SK-N-SH (cell line): Measurements from ENCODE around the gene NDST4. TPM values are rescaled to one million over a fixed set of nuclear protein-coding genes. Genes with fewer than 3 reads are reported as not detected.

Experiments
- CTCF ChIA-PET: fragments of 300-600, 350-600 bp; formaldehyde crosslinking; extraction: SDS; loops from one replicate; lab custom pipeline; 2021; lab: Yijun Ruan, JAX
- POLR2A ChIA-PET: fragments of 350-600 bp; sonication (Branson Sonifier 250); formaldehyde crosslinking; extraction: SDS; loops from one replicate; lab custom pipeline; 2020; ENCODE audit warnings: antibody characterized with exemption, inconsistent platforms; lab: Yijun Ruan, JAX
- DNase-seq: peaks from one replicate; pipeline ENCODE4 v3.0.0; 2012
- H2AFZ ChIP-seq: fragments of 200-600 bp; sonication (generic); 2 replicates; pipeline ENCODE4 v1.8.1; 2016; ENCODE audit warnings: antibody characterized with exemption, mild to moderate bottlenecking, low read depth
- H3F3A ChIP-seq: fragments of 200-600 bp; sonication (generic); replicated peaks from 2 replicates; pipeline ENCODE3; 2016; ENCODE audit warnings: antibody characterized with exemption, mild to moderate bottlenecking; ENCODE audit not compliant: insufficient read depth
- H3K27ac ChIP-seq, 2 experiments: fragments of 200-500 bp in 1 of 2; fragments of 200-600 bp in 1 of 2; sonication (Bioruptor generic) in 1 of 2; sonication (generic), shearing (Covaris generic) in 1 of 2; 2 replicates each; pipeline versions ENCODE4 v1.5.1 to v1.6.1; 2014 to 2016; ENCODE audit warnings: low read depth in 2 of 2, inconsistent platforms in 1 of 2, low read length in 1 of 2, mild to moderate bottlenecking in 1 of 2, mixed read lengths in 1 of 2
- H3K27me3 ChIP-seq: fragments of 200-600 bp; sonication (generic), shearing (Covaris generic); 2 replicates; pipeline ENCODE4 v1.6.1; 2016; ENCODE audit warnings: mixed run types; ENCODE audit not compliant: insufficient read depth
- H3K36me3 ChIP-seq, 2 experiments: fragments of 200-500 bp in 1 of 2; fragments of 200-600 bp in 1 of 2; sonication (Bioruptor generic) in 1 of 2; sonication (generic) in 1 of 2; replicated peaks in 1 of 2; 2 replicates each; pipeline versions ENCODE3 to v1.5.1; 2014 to 2016; ENCODE audit warnings: low read length in 1 of 2, mild to moderate bottlenecking in 1 of 2; ENCODE audit not compliant: insufficient read depth in 2 of 2, control insufficient read depth in 1 of 2
- H3K4me1 ChIP-seq, 2 experiments: fragments of 200-500 bp in 1 of 2; fragments of 200-600 bp in 1 of 2; sonication (Bioruptor generic) in 1 of 2; sonication (generic), shearing (Covaris generic) in 1 of 2; 2 replicates each; pipeline versions ENCODE4 v1.5.1 to v1.6.1; 2014 to 2016; ENCODE audit warnings: low read depth in 1 of 2, low read length in 1 of 2, mixed run types in 1 of 2; ENCODE audit not compliant: insufficient read depth in 2 of 2, control insufficient read depth in 1 of 2
- H3K4me2 ChIP-seq: fragments of 200-600 bp; sonication (generic), shearing (Covaris generic); 2 replicates; pipeline ENCODE4 v1.6.1; 2017; ENCODE audit warnings: mixed run types
- H3K4me3 ChIP-seq, 2 experiments: fragments of 200-500 bp in 1 of 2; fragments of 200-600 bp in 1 of 2; sonication (Bioruptor generic) in 1 of 2; sonication (generic), shearing (Covaris generic) in 1 of 2; 2 replicates each; pipeline versions ENCODE4 v1.5.1 to v1.8.1; 2014 to 2016; ENCODE audit warnings: low read depth in 2 of 2, inconsistent platforms in 1 of 2, low read length in 1 of 2, mild to moderate bottlenecking in 1 of 2, mixed read lengths in 1 of 2, moderate library complexity in 1 of 2
- H3K79me2 ChIP-seq: fragments of 200-600 bp; sonication (generic); 2 replicates; pipeline ENCODE4 v1.8.1; 2017; ENCODE audit warnings: mild to moderate bottlenecking; ENCODE audit not compliant: insufficient read depth
- H3K9ac ChIP-seq: fragments of 200-600 bp; sonication (generic); 2 replicates; pipeline ENCODE4 v1.6.1; 2017; ENCODE audit warnings: mixed run types
- H3K9me2 ChIP-seq: fragments of 200-600 bp; sonication (generic); 2 replicates; pipeline ENCODE4 v1.6.1; 2017; ENCODE audit warnings: mixed run types
- H3K9me3 ChIP-seq: fragments of 200-600 bp; sonication (generic); 2 replicates; pipeline ENCODE4 v1.6.1; 2017; ENCODE audit warnings: mixed run types, mild to moderate bottlenecking, moderate library complexity
- H4K20me1 ChIP-seq: fragments of 200-600 bp; sonication (generic); 2 replicates; pipeline ENCODE4 v1.6.1; 2017; ENCODE audit warnings: mild to moderate bottlenecking, mixed run types; ENCODE audit not compliant: insufficient read depth
- CHD2 ChIP-seq: fragments of 150-350 bp; IDR thresholded peaks from 2 replicates; pipeline ENCODE4 v1.6.1; 2018; ENCODE audit warnings: low read length; ENCODE audit not compliant: partially characterized antibody
- CTCF ChIP-seq: fragments of 200-600 bp; sonication (generic); IDR thresholded peaks from 2 replicates; pipeline ENCODE4 v1.6.1; 2017; ENCODE audit warnings: antibody characterized with exemption, mild to moderate bottlenecking, moderate library complexity
- ELF1 ChIP-seq: IDR thresholded peaks from 2 replicates; pipeline ENCODE4 v1.4.0; 2012
- EZH2phosphoT487 ChIP-seq: fragments of 200-600 bp; sonication (generic); IDR thresholded peaks from 2 replicates; pipeline ENCODE4 v1.6.1; 2017; ENCODE audit warnings: low read depth, mixed run types, mild to moderate bottlenecking, antibody characterized with exemption, moderate library complexity, borderline replicate concordance
- FOXJ3 ChIP-seq: sonication (generic); formaldehyde crosslinking; IDR thresholded peaks from 2 replicates; pipeline ENCODE4 v1.5.1; 2020; ENCODE audit warnings: mild to moderate bottlenecking, missing genetic modification reagents
- FOXM1 ChIP-seq: IDR thresholded peaks from 2 replicates; pipeline ENCODE4 v1.4.0; 2012; ENCODE audit warnings: low read depth, mild to moderate bottlenecking
- GATA2 ChIP-seq: sonication (generic); formaldehyde crosslinking; IDR thresholded peaks from 2 replicates; pipeline ENCODE4 v1.5.0; 2020; ENCODE audit warnings: mild to moderate bottlenecking, missing genetic modification reagents
- MAX ChIP-seq: IDR thresholded peaks from 2 replicates; pipeline ENCODE4 v1.4.0; 2012; ENCODE audit warnings: low read depth
- NFIC ChIP-seq: IDR thresholded peaks from 2 replicates; pipeline ENCODE4 v1.4.0; 2012; ENCODE audit warnings: borderline replicate concordance
- NRF1 ChIP-seq: IDR thresholded peaks from 2 replicates; pipeline ENCODE4 v1.6.1; 2012; ENCODE audit warnings: low read depth, mild to moderate bottlenecking, low read length
- PBX3 ChIP-seq: IDR thresholded peaks from 2 replicates; pipeline ENCODE4; 2012
- POLR2AphosphoS5 ChIP-seq: IDR thresholded peaks from 2 replicates; pipeline ENCODE4 v1.6.1; 2012; ENCODE audit warnings: low read depth, low read length
- RAD21 ChIP-seq: IDR thresholded peaks from 2 replicates; pipeline ENCODE4 v1.6.1; 2012; ENCODE audit warnings: mild to moderate bottlenecking, low read length
- RCOR1 ChIP-seq: fragments of 150-350 bp; IDR thresholded peaks from 2 replicates; pipeline ENCODE4 v1.6.1; 2017; ENCODE audit warnings: antibody characterized with exemption, low read length
- RFX5 ChIP-seq: IDR thresholded peaks from 2 replicates; pipeline ENCODE4 v1.6.1; 2012; ENCODE audit warnings: mild to moderate bottlenecking, improper control_type of control experiment, low read length
- RXRA ChIP-seq: IDR thresholded peaks from 2 replicates; pipeline ENCODE4 v1.4.0; 2012; ENCODE audit warnings: low read depth, mild to moderate bottlenecking, borderline replicate concordance
- SIN3A ChIP-seq: IDR thresholded peaks from 2 replicates; pipeline ENCODE4 v1.6.1; 2012; ENCODE audit warnings: low read depth, mild to moderate bottlenecking, low read length, moderate library complexity, borderline replicate concordance
- TAF1 ChIP-seq: IDR thresholded peaks from 2 replicates; pipeline ENCODE4 v1.6.1; 2012; ENCODE audit warnings: low read depth, mild to moderate bottlenecking, low read length, moderate library complexity, borderline replicate concordance
- YY1 ChIP-seq: IDR thresholded peaks from 2 replicates; pipeline ENCODE4 v1.4.0; 2012; ENCODE audit warnings: low read depth, mild to moderate bottlenecking
- WGBS: methylation state at CpG from one replicate; pipeline ENCODE4 v1.1.6; 2017; ENCODE audit warnings: low lambda C conversion rate; 5-methylcytosine and 5-hydroxymethylcytosine counted together
- polyA plus RNA-seq, 3 experiments: library from polyadenylated mRNA; depleted of rRNA; stranded (reverse); fragments of >200 nt; gene quantifications; 2 replicates each; pipeline ENCODE4 v1.2.3, GENCODE V29; 2012
- TF ChIP-seq, protein P1 (sequence below): IDR thresholded peaks from 2 replicates; pipeline ENCODE4 v1.4.0; 2012; ENCODE audit warnings: low read depth, borderline replicate concordance
- TF ChIP-seq, protein P2 (sequence below): fragments of 150-350 bp; IDR thresholded peaks from 2 replicates; pipeline ENCODE4 v1.6.1; 2017; ENCODE audit warnings: antibody characterized with exemption, low read length, low read depth, borderline replicate concordance
- TF ChIP-seq, protein P3 (sequence below): IDR thresholded peaks from 2 replicates; pipeline ENCODE4 v1.6.1; 2012; ENCODE audit warnings: mild to moderate bottlenecking, low read depth, low read length, moderate library complexity

The NDST4 gene
- polyA plus RNA-seq, 1 of the 3 experiments (the other 2 are of a cell fraction) = not detected

- no peaks in the 10 kb centered on the region for H3F3A ChIP-seq
- no peak overlapping the region for H3K9ac ChIP-seq
- no peak overlapping the region for H3K27ac ChIP-seq
- no peaks in the 10 kb centered on the region for H3K9me3 ChIP-seq
- no peak for DNase-seq
- H3K4me2 ChIP-seq = no peak overlapping the region
- POLR2A ChIA-PET = no interaction called here
- H3K79me2 ChIP-seq = no peaks in the 10 kb centered on the region
- no peak overlapping the region for H2AFZ ChIP-seq
- H3K4me1 ChIP-seq = no peaks in the 10 kb centered on the region
- CTCF ChIA-PET = no interaction called here
- no peaks in the 10 kb centered on the region for H3K27me3 ChIP-seq
- no peak for TF ChIP-seq RXRA
- no peak for TF ChIP-seq CTCF
- no peak for TF ChIP-seq RCOR1
- no peak for TF ChIP-seq RAD21
- no peak for TF ChIP-seq FOXM1
- no peak for TF ChIP-seq SIN3A
- TF ChIP-seq MAX = no peak
- TF ChIP-seq ELF1 = no peak
- TF ChIP-seq RFX5 = no peak
- TF ChIP-seq NFIC = no peak
- TF ChIP-seq, protein P1, sequence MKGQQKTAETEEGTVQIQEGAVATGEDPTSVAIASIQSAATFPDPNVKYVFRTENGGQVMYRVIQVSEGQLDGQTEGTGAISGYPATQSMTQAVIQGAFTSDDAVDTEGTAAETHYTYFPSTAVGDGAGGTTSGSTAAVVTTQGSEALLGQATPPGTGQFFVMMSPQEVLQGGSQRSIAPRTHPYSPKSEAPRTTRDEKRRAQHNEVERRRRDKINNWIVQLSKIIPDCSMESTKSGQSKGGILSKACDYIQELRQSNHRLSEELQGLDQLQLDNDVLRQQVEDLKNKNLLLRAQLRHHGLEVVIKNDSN = no peak
- no peak for TF ChIP-seq TAF1
- TF ChIP-seq YY1 = no peak
- TF ChIP-seq GATA2 (CRISPR knock-in tag) = no peak
- TF ChIP-seq PBX3 = no peak
- TF ChIP-seq FOXJ3 = no peak
- TF ChIP-seq, all 33 proteins: peak for 0
- H3K36me3 ChIP-seq = no peaks in the 10 kb centered on the region
- no peaks in the 10 kb centered on the region for H3K9me2 ChIP-seq
- no peak overlapping the region for H3K4me3 ChIP-seq
- H4K20me1 ChIP-seq = no peaks in the 10 kb centered on the region
These were observed 149.4 kb downstream of the NDST4 start for GRCh38 chr4:114964026-114964425.

DNA sequence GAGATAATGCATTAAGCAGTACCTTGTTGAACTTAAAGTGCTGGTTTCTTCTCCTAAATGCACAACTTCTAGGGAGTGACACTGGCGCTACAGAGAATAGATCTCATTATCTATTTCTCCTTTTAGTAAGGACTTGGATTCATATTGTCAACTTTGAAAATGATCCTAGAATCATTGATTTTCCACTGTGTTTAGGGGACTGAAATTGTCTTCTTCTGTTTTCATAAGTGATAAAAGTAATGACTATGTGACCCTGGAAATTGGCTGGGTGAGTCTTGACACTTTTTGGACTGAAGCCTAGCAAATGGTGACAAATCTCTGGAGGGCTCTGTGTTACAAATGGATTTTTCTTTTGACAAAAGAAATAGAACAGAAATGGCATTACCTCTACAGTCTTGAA, 167.8 kb downstream of the NDST4 start:
- ChIA-PET POLR2A (no interaction called here), CTCF (no interaction called here)
- no peaks in the 10 kb centered on the region for H3K9me2 ChIP-seq
- no peak overlapping the region for H2AFZ ChIP-seq
- H3K36me3 ChIP-seq = no peaks in the 10 kb centered on the region
- H3K27me3 ChIP-seq = no peaks in the 10 kb centered on the region
- no peaks in the 10 kb centered on the region for H3K4me1 ChIP-seq
- no peak overlapping the region for H3K27ac ChIP-seq
- no peak for DNase-seq
- no peak overlapping the region for H3K4me2 ChIP-seq
- no peaks in the 10 kb centered on the region for H3K9me3 ChIP-seq
- 32% methylated on average over 1 of the region's 1 CpG for WGBS
- H3K79me2 ChIP-seq = no peaks in the 10 kb centered on the region
- H4K20me1 ChIP-seq = no peaks in the 10 kb centered on the region
- H3F3A ChIP-seq = no peaks in the 10 kb centered on the region
- H3K9ac ChIP-seq = no peak overlapping the region
- H3K4me3 ChIP-seq = no peak overlapping the region
- TF ChIP-seq NRF1 (no peak), RAD21 (no peak), CHD2 (no peak), TAF1 (no peak), RCOR1 (no peak), EZH2phosphoT487 (no peak), SIN3A (no peak), POLR2AphosphoS5 (no peak)
- TF ChIP-seq, protein P2, sequence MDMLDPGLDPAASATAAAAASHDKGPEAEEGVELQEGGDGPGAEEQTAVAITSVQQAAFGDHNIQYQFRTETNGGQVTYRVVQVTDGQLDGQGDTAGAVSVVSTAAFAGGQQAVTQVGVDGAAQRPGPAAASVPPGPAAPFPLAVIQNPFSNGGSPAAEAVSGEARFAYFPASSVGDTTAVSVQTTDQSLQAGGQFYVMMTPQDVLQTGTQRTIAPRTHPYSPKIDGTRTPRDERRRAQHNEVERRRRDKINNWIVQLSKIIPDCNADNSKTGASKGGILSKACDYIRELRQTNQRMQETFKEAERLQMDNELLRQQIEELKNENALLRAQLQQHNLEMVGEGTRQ = no peak
- TF ChIP-seq, protein P3, sequence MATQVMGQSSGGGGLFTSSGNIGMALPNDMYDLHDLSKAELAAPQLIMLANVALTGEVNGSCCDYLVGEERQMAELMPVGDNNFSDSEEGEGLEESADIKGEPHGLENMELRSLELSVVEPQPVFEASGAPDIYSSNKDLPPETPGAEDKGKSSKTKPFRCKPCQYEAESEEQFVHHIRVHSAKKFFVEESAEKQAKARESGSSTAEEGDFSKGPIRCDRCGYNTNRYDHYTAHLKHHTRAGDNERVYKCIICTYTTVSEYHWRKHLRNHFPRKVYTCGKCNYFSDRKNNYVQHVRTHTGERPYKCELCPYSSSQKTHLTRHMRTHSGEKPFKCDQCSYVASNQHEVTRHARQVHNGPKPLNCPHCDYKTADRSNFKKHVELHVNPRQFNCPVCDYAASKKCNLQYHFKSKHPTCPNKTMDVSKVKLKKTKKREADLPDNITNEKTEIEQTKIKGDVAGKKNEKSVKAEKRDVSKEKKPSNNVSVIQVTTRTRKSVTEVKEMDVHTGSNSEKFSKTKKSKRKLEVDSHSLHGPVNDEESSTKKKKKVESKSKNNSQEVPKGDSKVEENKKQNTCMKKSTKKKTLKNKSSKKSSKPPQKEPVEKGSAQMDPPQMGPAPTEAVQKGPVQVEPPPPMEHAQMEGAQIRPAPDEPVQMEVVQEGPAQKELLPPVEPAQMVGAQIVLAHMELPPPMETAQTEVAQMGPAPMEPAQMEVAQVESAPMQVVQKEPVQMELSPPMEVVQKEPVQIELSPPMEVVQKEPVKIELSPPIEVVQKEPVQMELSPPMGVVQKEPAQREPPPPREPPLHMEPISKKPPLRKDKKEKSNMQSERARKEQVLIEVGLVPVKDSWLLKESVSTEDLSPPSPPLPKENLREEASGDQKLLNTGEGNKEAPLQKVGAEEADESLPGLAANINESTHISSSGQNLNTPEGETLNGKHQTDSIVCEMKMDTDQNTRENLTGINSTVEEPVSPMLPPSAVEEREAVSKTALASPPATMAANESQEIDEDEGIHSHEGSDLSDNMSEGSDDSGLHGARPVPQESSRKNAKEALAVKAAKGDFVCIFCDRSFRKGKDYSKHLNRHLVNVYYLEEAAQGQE = no peak
